Adipose tissue (tissue), 3 donors: Measurements from ENCODE around the gene CDH4. TPM values are rescaled to one million over a fixed set of nuclear protein-coding genes. Genes with fewer than 3 reads are reported as not detected.
"Not testable (repeated sequence)": the region's sequence is repeated elsewhere in the genome, so short reads cannot be mapped to it uniquely, and the experiment has no call there.

ENCODE experiments used
- H3K27ac ChIP-seq: one replicate; pipeline ENCODE4 v1.5.1; 2013; ENCODE audit warnings: low read depth, low read length
- WGBS, 3 donors: extraction: QIAGEN DNeasy Blood & Tissue Kit; methylation state at CpG; one replicate each; pipeline ENCODE4 v1.1.7; 2013; 5-methylcytosine and 5-hydroxymethylcytosine counted together
- polyA plus RNA-seq, 3 donors: library from polyadenylated mRNA; stranded (reverse); fragments of 200-250 nt; gene quantifications; one replicate each; pipeline ENCODE4 v1.2.3, GENCODE V29; 2013
- donor health status: healthy with polysubstance abuse.
- donor health status: Bipolar disorder and iron deficiency.
- donor health status: healthy.

The CDH4 gene
- polyA plus RNA-seq, 3 donors: 0.04 to 0.11 (median 0.05) TPM

DNA sequence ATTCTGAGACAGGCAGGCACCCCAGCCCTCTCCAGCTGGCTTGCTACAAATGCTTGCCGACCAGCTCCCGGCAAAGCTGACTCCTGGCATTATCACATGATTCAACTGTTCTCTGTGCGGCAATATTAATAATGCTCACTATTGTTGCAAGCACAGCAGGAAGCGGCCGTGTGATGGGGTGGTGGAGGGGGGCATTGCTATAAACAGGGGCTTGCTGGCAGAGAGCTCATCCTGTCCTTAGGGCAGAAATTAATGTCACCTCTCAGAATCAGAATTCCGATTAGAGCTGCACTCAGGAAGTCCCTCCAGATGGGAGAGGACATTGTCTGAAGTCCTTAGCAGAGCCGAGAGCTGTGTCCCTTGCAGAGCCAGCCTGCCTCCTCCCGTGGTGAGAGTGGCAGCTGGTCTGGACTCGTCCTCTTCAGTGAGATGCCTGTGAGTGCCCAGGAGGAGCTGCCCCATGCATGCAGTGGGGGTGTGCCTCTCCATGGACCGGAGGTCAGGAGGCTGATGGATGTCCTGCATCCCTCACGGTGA lies 162.5 kb downstream of the CDH4 start:
- 59 to 67% (median 63%) methylated on average over 11 of the region's 11 CpGs for WGBS, 3 donors

GRCh38 chr20:61416546-61416945 lies 164.5 kb downstream of the CDH4 start:
- WGBS, 3 donors: 89 to 91% (median 90%) methylated on average over 7 of the region's 7 CpGs
- H3K27ac ChIP-seq: no peak overlapping the region

More for the DNA sequence above, 162.5 kb downstream of the CDH4 start:
- H3K27ac ChIP-seq: no peak overlapping the region

DNA sequence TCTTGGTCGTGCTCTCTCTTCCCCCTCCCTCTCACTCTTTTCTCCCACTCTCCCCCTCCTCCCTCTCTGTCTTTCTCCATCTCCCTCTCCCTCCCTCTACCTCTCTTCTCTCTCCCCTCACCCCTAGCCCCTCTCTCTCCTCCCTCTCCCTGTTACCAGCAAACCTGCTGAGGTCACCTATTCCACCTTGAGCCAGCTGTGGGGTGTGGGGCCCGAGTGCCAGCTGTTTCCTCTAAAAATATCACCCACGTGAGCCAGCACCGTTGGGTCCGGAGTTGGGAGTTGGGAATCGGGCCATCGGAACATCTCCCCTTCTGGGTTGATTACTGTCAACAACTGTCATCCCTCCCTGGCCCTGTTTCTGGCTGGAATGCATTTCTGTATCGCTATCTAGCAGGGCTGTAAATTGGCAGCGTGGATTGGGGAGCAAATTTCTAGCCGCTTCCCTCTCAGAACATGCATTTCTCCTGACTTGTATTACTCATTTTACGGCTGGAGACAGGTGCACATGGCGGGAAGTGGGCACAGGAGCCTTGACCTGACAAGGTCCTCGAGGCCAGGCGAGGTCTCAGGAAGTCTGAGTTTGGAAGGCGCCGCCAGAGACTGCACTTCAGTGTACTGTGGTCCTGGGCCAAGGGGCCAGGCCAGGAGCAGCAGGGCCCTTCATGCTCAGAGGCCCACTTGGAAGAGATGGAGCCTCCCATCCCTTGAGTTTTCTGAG lies 165.3 kb downstream of the CDH4 start:
- H3K27ac ChIP-seq: no peak overlapping the region
- 66 to 71% (median 70%) methylated on average over 16 of the region's 16 CpGs for WGBS, 3 donors

GRCh38 chr20:61419010-61419409 lies 166.9 kb downstream of the CDH4 start:
- H3K27ac ChIP-seq: no peak overlapping the region
- 73 to 79% (median 77%) methylated on average over 14 of the region's 14 CpGs for WGBS, 3 donors

- WGBS, 3 donors: 51 to 74% (median 69%) methylated on average over 6 of the region's 6 CpGs
- no peak overlapping the region for H3K27ac ChIP-seq
These were observed 167.4 kb downstream of the CDH4 start for GRCh38 chr20:61419501-61419900.

DNA sequence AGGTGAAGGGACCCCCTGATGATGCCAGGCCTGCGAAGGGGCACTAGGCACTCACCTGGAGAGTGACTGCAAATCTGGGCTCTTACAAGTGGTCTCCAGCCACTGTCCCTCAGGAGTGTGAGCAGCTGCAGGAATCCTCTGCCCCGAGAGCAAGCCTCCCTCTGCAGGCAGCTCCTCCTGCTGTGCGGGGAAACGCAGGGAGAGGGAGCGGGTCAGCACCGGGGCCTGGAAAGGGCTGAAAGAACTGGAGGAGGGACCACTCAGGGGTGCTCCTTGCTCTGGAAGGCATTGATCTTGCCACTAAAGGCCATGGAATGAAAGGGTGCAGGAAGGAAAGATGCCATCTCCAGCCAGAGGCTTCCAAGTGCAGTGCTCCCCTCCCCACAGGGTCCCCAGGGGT lies 168.0 kb downstream of the CDH4 start:
- H3K27ac ChIP-seq: no peak overlapping the region
- WGBS, 3 donors: 75 to 92% (median 78%) methylated on average over 6 of the region's 6 CpGs

- 87 to 90% (median 90%) methylated on average over 7 of the region's 7 CpGs for WGBS, 3 donors
- H3K27ac ChIP-seq: no peak overlapping the region
These were observed 168.7 kb downstream of the CDH4 start for GRCh38 chr20:61420781-61421180.

DNA sequence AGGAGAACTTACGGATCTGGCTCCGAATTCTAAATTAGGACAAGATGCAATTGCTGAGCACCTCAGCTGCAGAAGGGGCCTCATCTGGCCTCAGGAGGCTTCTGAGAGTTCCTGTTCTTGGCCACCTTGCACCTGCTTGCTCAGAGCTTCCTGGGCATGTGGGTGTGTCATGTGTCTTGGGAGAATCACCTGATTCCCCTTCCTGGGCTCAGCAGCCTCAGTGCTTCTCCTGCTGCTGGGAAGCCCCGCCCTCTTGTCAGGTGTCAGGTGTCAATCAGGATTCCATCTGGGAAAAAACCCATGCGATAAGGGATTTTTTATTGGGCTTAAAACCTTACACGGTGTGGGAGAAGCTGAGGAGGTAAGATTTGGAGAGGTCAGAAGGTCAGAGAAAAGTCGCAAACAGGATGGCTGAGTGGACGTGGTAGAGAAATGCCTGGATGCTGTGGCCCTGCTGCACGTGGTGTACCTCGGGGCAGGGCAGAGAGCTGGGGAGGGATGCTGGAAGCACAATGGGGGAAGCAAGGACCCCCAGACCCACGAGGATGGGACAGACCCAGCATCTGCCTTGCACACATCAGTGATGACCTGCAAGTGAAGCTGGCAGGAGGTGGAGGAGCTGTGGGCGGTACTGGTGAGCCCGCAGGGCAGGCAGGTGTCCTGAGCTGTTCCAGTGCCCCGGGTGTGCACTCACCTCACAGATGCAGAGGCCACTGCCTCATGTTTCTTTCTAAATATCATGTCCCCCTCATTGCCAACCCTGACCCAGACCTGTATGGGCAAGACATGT lies 170.8 kb downstream of the CDH4 start:
- 52 to 62% (median 55%) methylated on average over 13 of the region's 13 CpGs for whole genome bisulfite sequencing, 3 donors
- no peak overlapping the region for H3K27ac ChIP-seq

DNA sequence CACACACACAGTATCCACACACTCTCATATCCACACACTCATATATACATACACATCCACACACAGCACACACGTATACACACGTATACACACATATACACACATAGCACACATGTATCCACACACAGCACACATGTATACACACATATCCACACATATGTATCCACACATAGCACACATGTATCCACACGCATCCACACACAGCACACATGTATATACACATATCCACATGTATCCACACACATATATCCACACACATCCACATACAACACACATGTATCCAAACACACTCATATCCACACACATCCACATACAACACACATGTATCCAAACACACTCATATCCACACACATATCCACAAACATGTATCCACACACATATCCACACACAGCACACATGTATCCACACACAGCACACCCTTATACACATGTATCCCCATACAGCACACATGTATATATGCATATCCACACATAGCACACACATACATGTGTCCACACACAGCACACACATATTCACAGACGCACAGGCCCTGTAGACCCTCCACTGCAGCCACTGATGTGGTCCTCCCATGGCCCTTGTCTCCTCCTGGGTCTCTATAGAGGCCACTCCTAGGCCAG lies 172.1 kb downstream of the CDH4 start:
- H3K27ac ChIP-seq: no peak overlapping the region
- WGBS, 3 donors: 87 to 93% (median 88%) methylated on average over 4 of the region's 4 CpGs

- WGBS, 3 donors: 85 to 89% (median 85%) methylated on average over 22 to 25 of the region's 25 CpGs
- H3K27ac ChIP-seq: no peak overlapping the region
These were observed 172.8 kb downstream of the CDH4 start for GRCh38 chr20:61424628-61425420.

DNA sequence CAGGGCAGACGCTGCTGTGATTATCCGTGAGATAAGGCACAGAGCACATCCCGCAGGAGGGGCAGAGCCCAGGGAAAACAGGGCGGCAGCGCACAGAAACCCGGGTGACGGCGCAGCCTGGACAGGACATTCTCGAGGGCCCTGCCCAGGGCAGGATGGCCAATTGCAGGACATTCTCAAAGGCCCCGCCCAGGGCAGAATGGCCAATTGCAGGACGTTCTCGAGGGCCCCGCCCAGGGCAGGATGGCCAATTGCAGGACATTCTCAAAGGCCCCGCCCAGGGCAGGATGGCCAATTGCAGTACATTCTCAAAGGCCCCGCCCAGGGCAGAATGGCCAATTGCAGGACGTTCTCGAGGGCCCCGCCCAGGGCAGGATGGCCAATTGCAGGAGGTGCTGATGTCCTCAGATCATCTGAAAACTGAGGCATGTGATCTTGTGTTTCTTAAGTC lies 173.5 kb downstream of the CDH4 start:
- H3K27ac ChIP-seq: not testable (repeated sequence)
- WGBS, 3 donors: 87 to 94% (median 87%) methylated on average over 18 of the region's 18 CpGs

DNA sequence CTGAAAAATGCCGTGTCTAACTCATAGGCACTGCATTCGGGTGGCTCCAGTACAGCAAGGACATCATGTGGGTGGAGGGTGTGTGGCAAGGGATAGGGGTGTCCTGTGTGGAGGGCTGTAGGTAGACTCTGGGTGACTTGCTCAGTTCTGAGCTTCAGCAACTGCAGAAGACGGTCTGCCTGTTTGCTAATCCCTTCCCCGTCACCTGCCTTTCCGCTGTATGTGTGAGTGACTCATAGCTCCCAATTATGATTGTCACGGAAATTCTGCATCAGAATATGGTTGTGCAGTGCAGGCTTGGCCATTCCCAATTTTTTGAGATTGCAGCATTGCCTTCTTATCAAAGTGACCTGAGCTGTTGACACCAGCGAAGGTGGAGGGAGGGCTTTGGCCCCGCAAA lies 174.3 kb downstream of the CDH4 start:
- no peak overlapping the region for H3K27ac ChIP-seq
- 74 to 92% (median 88%) methylated on average over 8 of the region's 8 CpGs for WGBS, 3 donors

- no peak overlapping the region for H3K27ac ChIP-seq
- 83 to 91% (median 90%) methylated on average over 4 of the region's 4 CpGs for whole genome bisulfite sequencing, 3 donors
These were observed 177.6 kb downstream of the CDH4 start for GRCh38 chr20:61429458-61430227.

- 35 to 60% (median 40%) methylated on average over 11 of the region's 11 CpGs for WGBS, 3 donors
These were observed 178.2 kb downstream of the CDH4 start for GRCh38 chr20:61430228-61430624.

GRCh38 chr20:61433176-61433575 lies 181.1 kb downstream of the CDH4 start:
- no peak overlapping the region for H3K27ac ChIP-seq
- 30 to 63% (median 33%) methylated on average over 10 of the region's 10 CpGs for WGBS, 3 donors

More at GRCh38 chr20:61430228-61430624, 178.2 kb downstream of the CDH4 start:
- no peak overlapping the region for H3K27ac ChIP-seq

GRCh38 chr20:61433816-61434215 lies 181.8 kb downstream of the CDH4 start:
- WGBS, 3 donors: 60 to 70% (median 65%) methylated on average over 9 of the region's 9 CpGs
- no peak overlapping the region for H3K27ac ChIP-seq

GRCh38 chr20:61434341-61434781 lies 182.3 kb downstream of the CDH4 start:
- WGBS, 3 donors: 22 to 31% (median 28%) methylated on average over 18 of the region's 18 CpGs
- H3K27ac ChIP-seq: no peak overlapping the region
